Tibial nerve (tissue), 4 donors: ENCODE data around the gene C4orf17.

ENCODE experiments used
- EP300 ChIP-seq, 2 donors: sonication (generic); formaldehyde crosslinking; IDR thresholded peaks; one replicate each; pipeline ENCODE4 v1.6.1; 2017; ENCODE audit warnings: antibody characterized with exemption in 2 of 2, mild to moderate bottlenecking in 1 of 2
- POLR2A ChIP-seq, 2 donors: fragments of 450-650 bp; IDR thresholded peaks; one replicate each; pipeline ENCODE4 v1.6.1; 2017; ENCODE audit warnings: antibody characterized with exemption in 2 of 2, mild to moderate bottlenecking in 2 of 2, moderate library complexity in 2 of 2
- TF ChIP-seq, protein P1 (sequence below), 5 experiments: fragments of 200-600 bp in 3 of 5; fragments of 450-650 bp in 2 of 5; sonication (generic) in 3 of 5; IDR thresholded peaks; one replicate each; pipeline ENCODE4 v1.5.1; 2016 to 2019; ENCODE audit warnings: antibody characterized with exemption in 5 of 5, mild to moderate bottlenecking in 3 of 5, moderate library complexity in 2 of 5

DNA sequence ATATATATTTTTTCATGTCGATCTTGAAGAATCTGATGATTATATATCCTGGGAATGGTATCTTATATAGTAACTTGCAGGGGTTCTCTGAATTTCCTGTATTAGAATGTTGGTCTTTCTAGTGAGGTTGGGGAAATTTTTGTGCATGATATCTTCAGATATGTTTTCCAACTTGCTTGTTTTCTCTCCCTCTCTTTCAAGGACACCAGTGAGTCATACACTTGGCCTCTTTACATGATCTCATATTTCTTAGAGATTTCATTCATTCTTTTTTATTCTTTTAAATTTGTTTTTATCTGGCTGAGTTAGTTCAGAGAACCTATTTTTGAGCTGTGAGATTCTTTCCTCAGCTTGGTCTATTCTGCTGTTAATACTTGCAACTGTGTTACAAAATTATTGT is 27.2 kb upstream of the C4orf17 start:
- TF ChIP-seq EP300 (IDR thresholded peaks at IDR 0.05) (no peak), POLR2A (IDR thresholded peaks at IDR 0.05) (no peak)
- TF ChIP-seq, protein P1, sequence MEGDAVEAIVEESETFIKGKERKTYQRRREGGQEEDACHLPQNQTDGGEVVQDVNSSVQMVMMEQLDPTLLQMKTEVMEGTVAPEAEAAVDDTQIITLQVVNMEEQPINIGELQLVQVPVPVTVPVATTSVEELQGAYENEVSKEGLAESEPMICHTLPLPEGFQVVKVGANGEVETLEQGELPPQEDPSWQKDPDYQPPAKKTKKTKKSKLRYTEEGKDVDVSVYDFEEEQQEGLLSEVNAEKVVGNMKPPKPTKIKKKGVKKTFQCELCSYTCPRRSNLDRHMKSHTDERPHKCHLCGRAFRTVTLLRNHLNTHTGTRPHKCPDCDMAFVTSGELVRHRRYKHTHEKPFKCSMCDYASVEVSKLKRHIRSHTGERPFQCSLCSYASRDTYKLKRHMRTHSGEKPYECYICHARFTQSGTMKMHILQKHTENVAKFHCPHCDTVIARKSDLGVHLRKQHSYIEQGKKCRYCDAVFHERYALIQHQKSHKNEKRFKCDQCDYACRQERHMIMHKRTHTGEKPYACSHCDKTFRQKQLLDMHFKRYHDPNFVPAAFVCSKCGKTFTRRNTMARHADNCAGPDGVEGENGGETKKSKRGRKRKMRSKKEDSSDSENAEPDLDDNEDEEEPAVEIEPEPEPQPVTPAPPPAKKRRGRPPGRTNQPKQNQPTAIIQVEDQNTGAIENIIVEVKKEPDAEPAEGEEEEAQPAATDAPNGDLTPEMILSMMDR (IDR thresholded peaks at IDR 0.05), result no peak
